Natural killer cell (primary cell): Measurements from ENCODE around the gene SAMD14. TPM values are rescaled to one million over a fixed set of nuclear protein-coding genes. Genes with fewer than 3 reads are reported as not detected.

Experiments used
- ATAC-seq, 3 donors: fragments of 150-1000 bp in 2 of 3; fragments of 200-7000 bp in 1 of 3; cut with Tn5 transposase; 1 replicate in 1 of 3; 2 replicates in 2 of 3; pipeline ENCODE4 v1.10.0; 2021; ENCODE audit warnings: mild to moderate bottlenecking in 2 of 3, moderate library complexity in 2 of 3
- DNase-seq, 2 donors: peaks; one replicate each; pipeline versions ENCODE4 v3.0.0 to v3.0.0-alpha.2; 2013 to 2021; ENCODE audit warnings: mixed read lengths in 1 of 2
- H3K27ac ChIP-seq: one replicate; pipeline ENCODE4 v1.5.1; 2013; ENCODE audit warnings: mild to moderate bottlenecking, low read length
- H3K27me3 ChIP-seq: one replicate; pipeline ENCODE4 v1.6.1; 2013; ENCODE audit warnings: low read length; ENCODE audit not compliant: control insufficient read depth, insufficient read depth
- H3K36me3 ChIP-seq: one replicate; pipeline ENCODE4 v1.6.1; 2013; ENCODE audit warnings: low read length; ENCODE audit not compliant: control insufficient read depth, insufficient read depth
- H3K4me1 ChIP-seq: one replicate; pipeline ENCODE4 v1.6.1; 2013; ENCODE audit warnings: low read length; ENCODE audit not compliant: control insufficient read depth, insufficient read depth
- H3K4me3 ChIP-seq: one replicate; pipeline ENCODE4 v1.5.1; 2013; ENCODE audit warnings: low read length
- H3K9me3 ChIP-seq: one replicate; pipeline ENCODE4 v1.6.1; 2013; ENCODE audit warnings: low read length; ENCODE audit not compliant: control insufficient read depth, insufficient read depth
- H3K27ac Mint-ChIP-seq, 2 donors: one replicate each; pipeline ENCODE4 v1.8.0; 2022; ENCODE audit warnings: mild to moderate bottlenecking in 2 of 2, mixed read lengths in 2 of 2, moderate library complexity in 1 of 2
- H3K27me3 Mint-ChIP-seq, 2 donors: one replicate each; pipeline ENCODE4 v1.8.0; 2022; ENCODE audit warnings: low read depth in 2 of 2, mixed read lengths in 2 of 2
- H3K36me3 Mint-ChIP-seq: one replicate; pipeline ENCODE4 v1.8.0; 2022; ENCODE audit warnings: mixed read lengths
- H3K4me1 Mint-ChIP-seq, 2 donors: one replicate each; pipeline ENCODE4 v1.8.0; 2022; ENCODE audit warnings: mixed read lengths in 2 of 2
- H3K4me3 Mint-ChIP-seq: one replicate; pipeline ENCODE4 v1.8.0; 2022; ENCODE audit warnings: mild to moderate bottlenecking, moderate library complexity, mixed read lengths
- H3K9me3 Mint-ChIP-seq, 2 donors: one replicate each; pipeline ENCODE4 v1.8.0; 2022; ENCODE audit warnings: mixed read lengths in 2 of 2
- WGBS: methylation state at CpG from one replicate; pipeline ENCODE4 v1.1.7; 2013; ENCODE audit warnings: missing lambda C conversion rate; ENCODE audit not compliant: insufficient coverage; 5-methylcytosine and 5-hydroxymethylcytosine counted together
- intact Hi-C: fragments of 100-400 bp; cut with micrococcal nuclease; formaldehyde crosslinking; loops from one replicate; pipeline ENCODE4 v1.14.2; 2022
- total RNA-seq, 4 donors: library from RNA; stranded (reverse); fragments of 120-200 nt in 1 of 4; gene quantifications; one replicate each; pipeline versions ENCODE4 v1.2.3 to v1.2.4, GENCODE V29; 2013 to 2022
- TF ChIP-seq, protein P1 (sequence below): fragments of 200-600 bp; IDR thresholded peaks from one replicate; pipeline ENCODE4 v1.8.0; 2022; ENCODE audit warnings: antibody characterized with exemption

SAMD14 gene
- total RNA-seq, 3 donors from 2014 or later (not counting 1 experiment from before 2014, with no cell fraction given) = 1.1 to 2.1 (median 1.5) TPM

DNA sequence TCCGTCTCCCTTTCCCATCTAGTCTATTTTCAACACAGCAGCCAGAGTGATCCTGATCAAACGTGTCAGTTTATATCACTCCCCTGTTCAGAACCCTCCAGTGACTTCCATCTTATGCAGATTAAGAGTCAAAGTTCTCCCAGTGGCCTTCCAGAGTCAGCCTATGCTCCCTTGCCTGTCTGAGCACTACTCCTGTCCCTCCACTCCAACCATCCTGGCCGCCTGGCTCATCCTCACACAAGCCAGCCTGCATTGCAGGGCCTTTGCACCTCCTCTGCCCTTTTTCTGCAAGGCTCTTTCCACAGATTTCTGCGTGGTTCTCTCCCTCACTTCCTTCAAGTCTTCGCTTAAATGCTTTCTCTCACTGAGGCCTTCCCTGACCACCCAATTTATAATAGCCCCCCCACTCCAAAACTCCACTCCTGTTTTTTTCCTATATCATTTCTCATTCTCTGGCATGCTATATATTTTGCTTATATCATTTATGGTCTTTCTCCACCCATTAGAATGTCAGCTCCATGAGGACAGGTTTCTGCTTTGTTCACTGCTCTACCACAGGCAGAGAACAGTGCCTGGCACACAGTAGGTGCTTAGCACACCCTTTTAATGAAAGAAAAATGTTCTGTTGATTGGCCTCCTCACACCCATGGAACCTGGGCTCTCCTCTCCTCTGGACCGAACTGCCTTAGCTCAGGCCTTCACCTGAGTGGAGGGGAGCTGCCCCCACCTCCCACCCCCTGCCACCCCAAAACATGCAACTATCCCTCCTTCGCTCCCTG, 9.3 kb downstream of the SAMD14 start:
- Histone ChIP-seq H3K36me3 (no peaks in the 10 kb centered on the region), H3K9me3 (no peaks in the 10 kb centered on the region), H3K4me1 (peaks cover 11% of the 10 kb centered on the region), H3K27ac (no peak overlapping the region), H3K27me3 (peaks cover 10% of the 10 kb centered on the region), H3K4me3 (no peak overlapping the region)
- 84% methylated on average over 7 of the region's 7 CpGs for WGBS
- Mint-ChIP-seq H3K27ac (no peak overlapping the region), H3K9me3 (no peaks in the 10 kb centered on the region), H3K4me3 (no peak overlapping the region), H3K36me3 (no peaks in the 10 kb centered on the region), H3K4me1 (peaks cover 6% of the 10 kb centered on the region in 2 donors), H3K27me3 (peaks cover 37 to 43% of the 10 kb centered on the region in 2 donors)
- ATAC-seq (no peak), DNase-seq (no peak)
- intact Hi-C loops = loop anchor here (10.0 kb wide), 1 partner anchor 174 kb away; no protein-coding TSS in a partner anchor
- TF ChIP-seq, protein P1, sequence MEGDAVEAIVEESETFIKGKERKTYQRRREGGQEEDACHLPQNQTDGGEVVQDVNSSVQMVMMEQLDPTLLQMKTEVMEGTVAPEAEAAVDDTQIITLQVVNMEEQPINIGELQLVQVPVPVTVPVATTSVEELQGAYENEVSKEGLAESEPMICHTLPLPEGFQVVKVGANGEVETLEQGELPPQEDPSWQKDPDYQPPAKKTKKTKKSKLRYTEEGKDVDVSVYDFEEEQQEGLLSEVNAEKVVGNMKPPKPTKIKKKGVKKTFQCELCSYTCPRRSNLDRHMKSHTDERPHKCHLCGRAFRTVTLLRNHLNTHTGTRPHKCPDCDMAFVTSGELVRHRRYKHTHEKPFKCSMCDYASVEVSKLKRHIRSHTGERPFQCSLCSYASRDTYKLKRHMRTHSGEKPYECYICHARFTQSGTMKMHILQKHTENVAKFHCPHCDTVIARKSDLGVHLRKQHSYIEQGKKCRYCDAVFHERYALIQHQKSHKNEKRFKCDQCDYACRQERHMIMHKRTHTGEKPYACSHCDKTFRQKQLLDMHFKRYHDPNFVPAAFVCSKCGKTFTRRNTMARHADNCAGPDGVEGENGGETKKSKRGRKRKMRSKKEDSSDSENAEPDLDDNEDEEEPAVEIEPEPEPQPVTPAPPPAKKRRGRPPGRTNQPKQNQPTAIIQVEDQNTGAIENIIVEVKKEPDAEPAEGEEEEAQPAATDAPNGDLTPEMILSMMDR = no peak

DNA sequence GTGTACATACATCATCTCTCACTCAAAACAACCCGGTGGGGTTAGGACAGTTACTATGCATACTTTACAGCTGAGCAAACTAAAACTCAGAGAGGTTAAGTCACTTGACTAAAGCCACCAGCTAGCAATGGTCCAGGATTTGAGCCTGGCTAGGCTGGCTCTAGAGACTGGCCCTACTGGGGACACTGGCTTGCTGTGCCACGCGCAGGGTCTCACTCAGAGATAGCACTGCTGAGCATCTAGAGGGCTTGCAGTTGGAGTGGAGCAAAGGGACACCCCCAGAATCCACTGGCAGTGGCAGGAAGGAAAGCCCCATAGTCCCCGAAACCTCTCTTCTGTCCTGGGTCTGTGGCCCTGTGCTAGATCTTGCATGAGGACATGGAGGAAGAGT, 11.1 kb downstream of the SAMD14 start:
- Histone ChIP-seq H3K4me1 (peaks cover 11% of the 10 kb centered on the region), H3K27me3 (peaks cover 11% of the 10 kb centered on the region), H3K27ac (no peak overlapping the region), H3K9me3 (no peaks in the 10 kb centered on the region), H3K4me3 (no peak overlapping the region), H3K36me3 (no peaks in the 10 kb centered on the region)
- WGBS = 91% methylated on average over 4 of the region's 4 CpGs
- Mint-ChIP-seq H3K27me3 (peaks cover 48 to 53% of the 10 kb centered on the region in 2 donors), H3K36me3 (no peaks in the 10 kb centered on the region), H3K9me3 (no peaks in the 10 kb centered on the region), H3K4me3 (no peak overlapping the region), H3K4me1 (peaks cover 12 to 14% of the 10 kb centered on the region in 2 donors), H3K27ac (no peak overlapping the region)
- DNase-seq (no peak), ATAC-seq (no peak)
- TF ChIP-seq, protein P1 = no peak
- intact Hi-C loops = no loop called here

DNA sequence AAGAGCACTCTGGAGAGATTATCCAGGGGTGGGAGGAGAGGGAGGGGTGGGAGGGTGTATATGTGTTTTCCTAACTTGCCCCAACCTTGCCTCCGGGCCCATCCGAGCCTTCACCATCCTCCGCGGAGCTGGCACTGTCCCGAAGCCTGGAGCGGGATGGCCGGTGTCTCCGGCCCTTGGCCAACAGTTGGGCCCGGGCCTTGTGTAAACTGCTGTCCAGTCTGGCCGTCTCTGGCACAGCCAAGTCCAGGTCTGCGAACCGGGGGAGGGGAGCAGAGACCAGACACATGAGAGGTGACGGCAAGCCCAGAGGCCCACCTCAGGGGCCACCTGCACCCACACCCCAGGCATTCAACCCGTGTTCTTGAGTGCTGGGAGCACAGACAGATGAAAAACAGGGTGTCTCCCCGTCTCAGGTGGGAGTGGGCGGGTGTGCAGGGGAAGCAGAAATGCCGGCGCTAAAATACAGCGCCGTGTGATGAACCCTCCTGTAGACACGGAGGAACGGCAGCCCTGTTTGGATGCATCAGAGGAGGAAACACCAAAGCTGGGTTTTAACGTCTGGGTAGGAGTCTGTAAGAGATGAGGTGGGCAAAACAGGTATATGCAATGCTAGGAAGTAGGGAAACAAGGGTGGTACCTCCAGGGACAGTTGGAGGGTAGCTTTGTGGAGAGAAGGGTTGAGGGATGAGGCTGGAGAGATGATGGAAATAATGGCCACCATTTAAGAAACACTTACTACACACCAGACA, 11.7 kb downstream of the SAMD14 start:
- Mint-ChIP-seq H3K27ac (no peak overlapping the region), H3K36me3 (no peaks in the 10 kb centered on the region), H3K4me3 (no peak overlapping the region), H3K9me3 (no peaks in the 10 kb centered on the region), H3K27me3 (peaks cover 48 to 53% of the 10 kb centered on the region in 2 donors), H3K4me1 (peaks cover 12 to 14% of the 10 kb centered on the region in 2 donors)
- Histone ChIP-seq H3K9me3 (no peaks in the 10 kb centered on the region), H3K4me1 (peaks cover 11% of the 10 kb centered on the region), H3K27ac (no peak overlapping the region), H3K27me3 (peaks cover 11% of the 10 kb centered on the region), H3K36me3 (no peaks in the 10 kb centered on the region), H3K4me3 (no peak overlapping the region)
- WGBS = 91% methylated on average over 22 of the region's 23 CpGs
- intact Hi-C loops = no loop called here
- DNase-seq (no peak), ATAC-seq (no peak)
- TF ChIP-seq, protein P1 = no peak
